HG02759 (cell line): ENCODE measurements around the gene RAD51.
A peak's percentile ranks its signal among the peaks of the same experiment; 100 is the strongest.

Experiments used
- ATAC-seq: cut with Tn5 transposase; IDR thresholded peaks from one replicate; pipeline ENCODE4 v1.9.1; 2021; ENCODE audit warnings: mild to moderate bottlenecking, moderate library complexity; ENCODE audit not compliant: unreplicated experiment

RAD51 gene

DNA sequence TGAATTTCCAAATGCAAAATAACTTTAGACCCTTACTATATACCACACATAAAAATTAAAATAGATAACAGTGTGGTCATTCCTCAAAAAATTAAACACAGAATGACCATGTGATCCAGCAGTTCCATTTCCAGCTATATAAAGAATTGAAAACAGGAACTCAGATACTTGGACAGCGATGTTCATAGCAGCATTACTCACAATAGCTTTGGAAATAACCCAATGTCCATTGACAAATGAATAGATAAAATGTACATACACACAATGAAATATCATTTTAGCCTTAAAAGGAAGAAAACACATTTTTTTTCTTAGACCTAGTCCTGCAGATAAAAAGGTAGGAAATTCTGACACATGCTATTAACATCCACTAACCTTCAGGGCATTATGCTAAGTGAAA is 26.7 kb downstream of the RAD51 start:
- no peak for ATAC-seq

DNA sequence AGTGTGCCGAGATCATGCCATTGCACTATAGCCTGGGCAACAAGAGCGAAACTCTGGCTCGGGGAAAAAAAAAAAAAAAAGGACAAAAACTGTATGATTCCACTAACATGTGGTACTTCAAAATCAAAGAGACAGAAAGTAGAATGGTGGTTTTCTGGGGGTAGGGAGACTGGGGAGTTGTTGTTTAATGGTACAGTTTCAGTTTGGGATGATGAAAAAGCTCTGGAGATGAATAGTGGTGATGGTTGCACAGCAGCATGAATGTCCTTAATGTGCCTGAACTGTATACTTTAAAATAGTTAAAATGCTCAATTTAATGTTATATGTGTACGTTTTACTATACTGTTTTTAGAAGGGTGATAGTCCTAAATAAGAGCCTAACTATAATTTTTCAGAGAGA is 27.4 kb downstream of the RAD51 start:
- ATAC-seq = no peak

DNA sequence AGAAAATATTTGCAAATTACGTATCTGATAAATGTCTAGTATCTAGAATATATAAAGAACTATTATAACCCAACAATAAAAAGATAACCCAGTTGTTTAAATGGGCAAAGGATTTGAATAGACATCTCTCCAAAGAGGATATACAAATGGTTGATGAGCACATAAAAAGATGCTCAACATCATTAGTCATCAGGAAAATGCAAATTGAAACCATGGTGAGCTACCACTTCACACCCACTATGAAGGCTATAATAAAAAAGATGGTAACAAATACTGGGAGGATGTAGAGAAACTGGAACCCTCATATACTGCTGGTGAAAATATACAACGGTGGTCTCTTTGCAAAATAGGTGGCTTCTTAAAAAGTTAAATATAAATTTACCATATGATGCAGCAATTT is 28.0 kb downstream of the RAD51 start:
- ATAC-seq = no peak

DNA sequence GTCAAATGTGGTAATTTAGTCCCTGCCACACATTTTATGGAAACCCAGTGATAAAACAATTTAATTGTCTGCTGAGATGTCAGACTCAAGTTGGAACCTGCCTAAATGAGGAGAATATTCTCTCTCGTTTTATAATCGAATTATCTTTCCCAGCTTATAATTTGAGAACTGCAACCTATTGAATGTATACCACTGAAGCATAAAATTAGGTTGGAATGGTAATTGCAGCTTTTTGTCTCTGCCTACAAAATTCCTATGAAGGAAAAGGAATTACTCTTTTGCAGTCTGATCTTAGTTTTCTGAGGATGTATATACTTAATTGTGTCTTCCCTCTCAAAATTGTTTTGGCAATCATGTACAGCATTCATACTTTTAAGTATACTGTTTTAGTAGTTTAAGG is 28.9 kb downstream of the RAD51 start:
- no peak for ATAC-seq

DNA sequence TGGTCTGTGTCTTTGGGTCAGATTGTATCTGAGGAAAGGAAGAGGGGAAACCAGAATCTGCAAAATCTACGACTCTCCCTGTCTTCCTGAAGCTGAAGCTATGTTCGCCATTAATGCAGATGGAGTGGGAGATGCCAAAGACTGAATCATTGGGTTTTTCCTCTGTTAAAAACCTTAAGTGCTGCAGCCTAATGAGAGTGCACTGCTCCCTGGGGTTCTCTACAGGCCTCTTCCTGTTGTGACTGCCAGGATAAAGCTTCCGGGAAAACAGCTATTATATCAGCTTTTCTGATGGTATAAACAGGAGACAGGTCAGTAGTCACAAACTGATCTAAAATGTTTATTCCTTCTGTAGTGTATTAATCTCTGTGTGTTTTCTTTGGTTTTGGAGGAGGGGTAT is 36.1 kb downstream of the RAD51 start:
- no peak for ATAC-seq

DNA sequence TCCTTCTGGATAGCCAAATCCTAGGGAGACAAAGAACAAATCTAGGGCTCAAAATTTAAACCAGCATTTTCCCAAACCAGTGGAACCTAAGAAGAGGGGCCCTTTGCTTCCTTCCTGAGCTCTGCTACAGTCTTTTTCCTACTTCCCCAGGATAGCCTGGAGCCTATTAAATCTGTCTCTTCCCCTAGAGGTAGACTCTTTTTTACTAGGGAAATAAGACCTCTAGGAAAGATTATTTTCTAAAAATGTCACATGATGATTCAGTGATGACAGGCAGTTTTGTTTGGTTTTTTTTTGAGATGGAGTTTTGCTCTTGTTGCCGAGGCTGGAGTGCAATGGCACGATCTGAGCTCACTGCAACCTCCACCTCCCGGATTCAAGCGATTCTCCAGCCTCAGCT is 41.6 kb downstream of the RAD51 start:
- no peak for ATAC-seq

DNA sequence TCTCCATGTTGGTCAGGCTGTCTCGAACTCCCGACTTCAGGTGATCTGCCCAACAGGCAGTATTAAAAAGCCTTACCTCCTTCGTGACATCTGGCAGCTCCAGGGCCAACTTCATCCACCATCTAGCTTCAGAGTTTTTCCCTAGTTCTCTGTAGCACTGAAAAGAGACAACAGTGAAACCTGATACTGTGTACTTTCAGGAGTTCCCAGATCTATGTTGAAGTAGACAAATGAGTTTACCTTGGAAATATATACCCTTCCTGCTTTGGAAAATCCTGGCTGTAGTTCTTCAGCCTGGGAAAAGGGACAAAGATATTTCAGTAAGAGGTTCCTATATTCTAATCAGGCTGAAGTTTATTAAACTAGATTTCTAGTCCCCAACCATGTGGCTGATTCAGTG is 42.1 kb downstream of the RAD51 start:
- no peak for ATAC-seq

DNA sequence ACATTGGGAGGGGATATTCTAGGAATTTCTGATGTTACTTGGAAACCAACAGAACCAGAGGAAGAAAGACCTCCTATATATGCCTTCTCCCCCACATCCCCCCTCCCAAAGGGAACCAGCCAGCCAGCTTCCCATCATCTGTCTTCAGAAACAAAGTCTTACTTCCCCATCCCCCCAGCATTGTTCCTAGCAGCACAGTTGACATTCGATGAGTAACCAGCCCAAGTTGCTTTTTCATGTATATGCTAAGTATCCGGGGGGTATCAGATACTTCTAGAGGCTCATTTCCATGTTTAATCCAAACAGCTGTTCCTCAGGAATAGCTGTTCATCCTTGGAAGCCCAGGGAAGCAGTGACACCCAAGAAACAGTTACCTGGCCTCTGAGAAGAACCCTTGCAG is 44.1 kb downstream of the RAD51 start:
- no peak for ATAC-seq

DNA sequence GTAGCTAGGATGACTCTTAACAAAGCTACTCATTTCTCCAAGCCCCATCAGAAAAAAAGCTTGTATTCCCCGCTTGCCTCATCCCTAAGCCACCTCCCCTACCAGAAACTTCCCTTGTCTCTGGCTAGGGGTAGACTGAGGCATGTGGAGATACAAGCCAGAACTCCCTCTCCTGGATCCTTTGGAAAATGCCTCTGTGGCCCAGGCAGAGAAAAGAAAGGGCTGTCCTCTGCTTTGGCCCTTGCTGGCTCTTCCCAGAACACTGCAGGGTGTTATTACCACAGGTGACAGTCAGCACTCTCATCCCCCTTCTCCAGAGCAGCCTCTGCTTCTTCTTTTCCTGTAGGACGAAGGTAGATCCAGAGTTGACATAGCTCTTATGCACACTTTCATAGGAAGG is 44.9 kb downstream of the RAD51 start:
- ATAC-seq = no peak

DNA sequence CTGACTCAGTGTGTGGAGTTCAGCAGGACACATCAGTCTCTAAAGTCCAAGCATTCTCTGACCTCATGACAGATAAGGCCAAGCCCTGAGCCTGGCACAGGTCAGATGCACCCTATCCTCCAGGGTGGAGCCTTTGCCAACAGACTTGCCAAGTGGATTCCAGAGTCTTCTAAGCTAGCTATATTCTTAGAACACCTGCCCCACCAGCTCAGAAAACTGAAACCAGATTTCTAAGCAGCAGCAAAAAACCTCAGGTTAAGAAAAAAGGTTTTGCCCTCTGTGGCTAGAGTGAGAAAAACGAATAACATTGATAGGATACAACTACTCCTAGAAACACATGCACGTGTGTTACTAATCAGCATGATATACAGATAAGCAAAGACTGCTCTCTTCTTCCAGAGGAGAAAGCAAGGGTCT is 48.5 kb downstream of the RAD51 start:
- no peak for ATAC-seq

DNA sequence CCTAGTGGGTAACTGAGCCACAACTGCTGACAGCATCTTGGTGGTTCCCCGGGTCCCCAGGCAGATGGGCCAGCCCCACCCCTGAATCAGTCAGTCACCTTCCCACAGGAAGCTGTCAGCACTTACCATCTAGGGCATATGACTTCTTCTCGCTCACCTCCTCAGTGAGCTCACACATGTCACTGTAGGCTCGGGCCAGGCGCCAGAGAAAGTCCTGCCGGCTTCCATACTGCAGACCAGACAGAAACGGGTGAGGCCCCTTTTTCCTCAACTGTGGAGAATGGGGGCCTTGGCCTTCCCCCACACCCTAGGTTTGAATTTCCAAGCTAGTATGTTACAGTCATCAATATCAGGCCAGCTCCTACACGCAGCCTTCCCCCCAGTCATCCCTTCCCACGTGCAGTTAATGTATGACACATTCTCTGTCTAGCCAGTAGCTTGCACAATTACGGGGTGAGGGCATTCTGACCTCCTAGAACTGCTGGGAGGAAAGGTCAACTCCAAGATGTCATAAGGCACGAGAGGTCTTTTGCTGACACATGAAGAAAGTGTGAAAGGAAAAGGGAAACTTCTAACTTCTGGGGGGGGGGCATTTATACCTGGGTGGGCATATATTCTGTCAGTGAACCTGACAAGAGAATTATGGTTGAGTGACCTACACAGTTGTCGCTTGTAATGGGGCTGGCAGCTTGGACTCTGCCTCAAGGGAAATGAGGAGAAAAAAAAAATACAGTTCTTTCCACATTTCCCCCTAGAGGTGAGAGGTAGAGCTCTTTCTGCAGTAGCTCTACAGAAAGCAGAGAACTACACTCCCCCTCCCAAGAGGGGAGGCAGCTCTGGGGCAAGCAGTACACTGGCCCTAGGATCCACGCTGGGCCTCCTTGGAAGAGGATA is 49.2 kb downstream of the RAD51 start:
- ATAC-seq = peak; percentile 42

DNA sequence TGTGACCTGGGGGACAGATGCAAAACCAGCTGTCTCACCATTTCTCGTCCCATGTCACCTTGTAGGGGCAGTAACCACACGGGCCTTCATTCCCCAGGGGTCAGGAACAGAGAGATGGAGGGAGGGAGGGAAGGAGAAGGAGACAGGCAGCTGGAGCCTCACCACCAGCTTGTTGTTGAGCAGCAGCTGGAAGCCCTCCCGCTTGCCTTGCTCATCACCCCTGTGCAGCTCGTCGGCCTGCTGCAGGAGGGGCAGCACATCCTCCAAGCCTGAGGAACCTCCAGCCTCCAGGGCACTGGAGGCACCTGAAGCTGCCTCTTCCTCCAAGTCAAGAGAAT is 49.8 kb downstream of the RAD51 start:
- no peak for ATAC-seq

DNA sequence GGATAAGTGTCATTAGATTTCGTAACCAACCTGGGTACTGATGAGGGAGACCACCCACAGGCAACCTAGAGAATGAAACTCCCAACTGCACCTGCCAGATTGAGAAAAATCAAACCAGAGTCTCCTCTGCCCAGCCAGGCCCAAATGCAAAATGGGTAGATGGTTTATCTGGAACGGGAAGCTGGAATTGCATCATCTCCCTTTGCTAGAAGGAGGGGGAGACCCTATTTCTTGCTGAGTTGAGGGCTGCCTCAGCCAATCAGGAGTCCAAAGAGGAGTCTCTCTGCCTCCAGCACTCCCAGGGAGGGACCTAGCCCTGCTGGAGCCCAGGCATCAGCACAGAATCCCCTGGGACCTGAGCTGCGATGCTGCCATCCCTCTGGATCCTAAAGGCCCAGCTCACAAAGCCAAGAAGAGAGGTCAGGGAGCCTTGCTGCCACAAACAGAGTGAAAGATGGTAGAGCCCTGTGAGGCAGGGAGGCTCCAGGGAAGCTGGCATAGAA is 52.0 kb downstream of the RAD51 start:
- no peak for ATAC-seq

DNA sequence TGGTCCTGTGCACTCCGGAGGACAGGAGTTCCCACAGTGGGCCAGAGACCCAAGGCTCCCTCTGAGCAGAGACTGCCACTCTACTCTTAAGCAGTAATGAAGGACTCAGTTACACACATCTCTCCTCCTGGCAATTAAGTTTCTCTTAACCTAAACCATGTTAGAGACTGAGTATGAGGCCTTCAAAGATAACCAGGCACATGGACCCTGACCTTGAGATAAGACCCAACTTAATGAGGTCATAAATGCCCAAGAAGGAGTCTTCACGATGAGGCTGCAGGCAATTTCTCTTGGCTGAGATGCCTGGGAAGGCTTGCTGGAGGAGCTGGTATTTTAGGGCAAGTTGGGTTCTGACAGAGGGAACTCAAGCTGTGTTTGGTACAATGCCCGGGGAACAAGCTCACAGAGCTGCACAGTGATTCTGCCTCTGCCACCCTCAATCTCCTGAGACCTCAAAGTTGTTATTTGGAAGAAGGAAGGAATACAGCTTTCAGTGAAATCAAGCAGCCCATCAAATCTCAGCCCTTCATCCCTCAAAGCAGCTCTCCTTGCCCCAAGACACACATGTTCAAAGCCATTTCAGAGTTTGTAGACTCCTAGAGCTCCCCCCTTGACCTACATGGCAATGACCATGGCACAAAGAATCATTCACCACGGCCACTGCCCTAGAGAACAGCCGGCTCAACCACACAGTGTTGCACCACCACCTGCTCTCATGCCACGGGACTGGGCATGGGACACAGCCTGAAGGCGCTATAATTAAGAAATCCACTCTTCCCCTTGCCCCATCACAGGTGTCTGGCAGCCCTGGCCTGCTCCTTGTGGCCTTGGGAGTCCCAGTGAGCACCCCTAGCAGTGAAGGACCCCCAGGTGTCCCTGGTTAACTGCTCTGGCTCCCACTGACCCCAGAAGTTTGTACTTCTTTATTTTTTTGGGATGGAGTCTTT is 53.0 kb downstream of the RAD51 start:
- no peak for ATAC-seq

DNA sequence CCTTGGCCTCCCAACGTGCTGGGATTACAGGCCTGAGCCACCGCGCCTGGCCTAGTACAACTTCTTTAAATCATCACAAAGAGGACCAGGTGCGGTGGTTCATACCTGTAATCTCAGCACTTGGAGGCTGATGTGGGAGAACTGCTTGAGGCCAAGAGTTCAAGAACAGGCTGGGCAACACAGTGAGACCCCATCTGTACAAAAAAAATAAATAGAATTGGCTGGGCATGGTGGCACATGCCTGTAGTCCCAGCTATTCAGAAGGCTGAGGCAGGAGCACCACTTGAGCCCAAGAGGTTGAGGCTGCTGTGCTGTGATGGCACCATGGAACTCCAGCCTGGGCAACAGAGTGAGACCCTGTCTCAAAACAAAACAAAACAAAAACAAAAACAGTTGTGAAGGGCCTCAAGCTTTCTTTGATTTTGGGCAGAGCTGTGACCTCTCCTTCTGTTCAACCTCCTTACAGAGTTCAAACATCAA is 54.2 kb downstream of the RAD51 start:
- ATAC-seq = no peak

DNA sequence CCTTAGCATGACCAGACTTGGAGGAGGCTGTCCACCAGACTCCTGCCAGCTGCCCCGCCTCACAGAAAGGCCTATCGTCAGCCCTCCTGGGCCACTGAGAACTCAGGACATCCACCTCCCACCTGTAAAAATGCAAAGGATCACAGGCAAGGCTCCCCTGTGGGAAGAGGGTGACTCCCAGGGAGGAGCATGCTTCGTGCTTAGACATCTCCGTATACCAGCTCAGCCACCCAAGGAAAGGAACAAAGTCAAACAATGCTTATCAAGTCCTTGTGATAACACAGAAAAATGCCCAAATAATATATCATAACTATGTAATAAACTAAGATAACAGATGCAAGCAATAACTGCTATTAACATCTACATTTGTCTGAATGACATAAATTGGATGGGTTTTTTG is 55.9 kb downstream of the RAD51 start:
- ATAC-seq = no peak

DNA sequence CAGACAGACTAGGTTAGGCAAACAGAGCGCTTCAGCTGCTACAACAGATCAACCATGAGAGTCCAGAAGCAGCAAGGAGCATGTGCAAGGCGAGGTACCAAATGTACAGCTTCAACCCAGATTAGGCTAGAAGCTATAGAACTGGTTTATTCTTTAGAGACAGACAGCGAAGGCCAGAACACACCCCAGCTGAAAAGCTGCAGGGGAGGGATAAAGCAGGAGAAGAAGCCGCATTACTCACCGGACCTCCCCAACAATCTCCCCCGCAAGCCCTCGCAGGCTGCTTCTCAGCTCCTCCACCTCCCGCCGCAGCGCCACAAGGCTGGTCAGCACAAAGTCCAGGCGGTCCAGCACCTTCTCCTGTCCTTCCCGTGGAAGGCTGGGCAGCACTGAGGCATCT is 56.8 kb downstream of the RAD51 start:
- no peak for ATAC-seq

DNA sequence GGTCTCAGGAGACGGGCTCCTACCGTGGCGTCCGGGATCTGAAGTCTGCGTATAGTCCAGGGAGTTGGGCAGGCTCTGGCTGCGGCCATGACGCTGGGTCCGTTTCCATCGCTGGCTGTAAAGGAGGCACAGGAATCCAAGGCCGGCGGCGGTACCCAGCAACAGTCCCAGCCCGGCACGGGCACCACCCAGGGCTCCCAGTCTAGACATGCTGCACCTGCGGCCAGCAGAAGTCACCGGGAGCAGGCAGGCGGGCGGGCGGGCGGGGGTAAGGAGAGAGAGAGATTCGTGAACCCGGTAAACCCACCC is 59.6 kb downstream of the RAD51 start:
- peak; percentile 14 for ATAC-seq

DNA sequence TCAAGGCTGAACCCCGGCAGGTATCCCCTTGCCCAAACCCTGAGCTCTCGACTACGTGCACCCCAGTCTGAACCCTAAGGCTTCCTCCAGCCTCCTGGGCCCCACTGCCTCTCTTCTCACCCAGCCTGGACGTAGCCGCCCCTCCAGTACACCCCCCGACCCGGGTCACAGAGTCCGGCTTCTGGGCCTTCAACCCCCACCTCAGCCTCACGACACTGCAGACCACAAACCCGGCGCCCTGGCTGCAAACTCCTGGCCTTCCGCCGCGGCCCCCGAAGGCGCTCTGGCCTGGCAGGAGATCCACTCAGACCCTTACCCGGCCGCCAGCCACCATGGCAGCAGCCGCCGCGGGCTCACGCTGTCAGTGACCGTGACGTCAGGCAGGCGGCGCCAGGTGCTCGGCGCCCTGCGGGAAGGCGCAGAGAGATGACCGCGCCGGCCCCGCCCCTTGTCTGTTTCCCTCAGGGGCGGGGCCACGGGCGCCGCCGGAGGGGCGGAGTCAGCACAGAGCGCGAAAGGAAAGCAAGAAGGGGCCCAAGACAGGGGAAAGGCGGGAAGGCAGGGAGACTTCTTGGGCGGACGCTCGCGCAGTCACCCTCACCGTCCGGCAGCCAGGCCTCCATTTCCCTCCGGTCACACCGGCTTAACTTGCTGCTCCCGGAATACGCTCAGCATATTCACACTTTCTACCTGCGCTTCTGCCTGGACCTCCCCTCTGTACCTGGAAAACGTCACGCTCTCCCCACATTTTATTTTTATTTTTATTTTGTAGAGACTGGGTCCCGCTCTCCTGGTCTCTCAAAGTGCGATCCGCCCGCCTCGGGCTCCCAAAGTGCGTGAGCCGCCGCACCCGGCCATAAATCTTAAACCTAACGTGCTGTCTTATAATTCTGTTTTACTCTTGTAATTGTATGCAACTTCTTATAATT is 60.2 kb downstream of the RAD51 start, which contains the start of gene RMDN3:
Gene RMDN3, minus strand, starts transcription at position 372 of the 929 bp plus-strand sequence. CDS start 471 bp downstream, outside the sequence.
- ATAC-seq = peak; percentile 86

DNA sequence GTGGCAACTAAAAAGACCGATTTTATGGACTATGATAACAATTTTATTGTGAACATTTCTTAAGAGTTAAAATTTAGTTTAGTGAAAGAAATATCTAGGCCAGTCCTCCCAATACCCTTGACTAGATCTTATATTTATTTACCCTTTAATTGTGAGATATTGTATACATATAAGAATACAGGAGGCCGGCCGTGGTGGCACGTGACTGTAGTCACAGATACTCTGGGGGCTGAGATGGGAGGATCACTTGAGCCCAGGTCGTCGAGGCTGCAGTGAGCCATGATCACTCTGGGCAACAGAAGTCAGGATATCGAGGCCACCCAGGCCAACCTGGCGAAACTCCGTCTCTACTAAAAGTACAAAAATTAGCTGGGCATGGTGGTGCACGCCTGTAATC is 60.8 kb downstream of the RAD51 start:
- ATAC-seq = no peak

DNA sequence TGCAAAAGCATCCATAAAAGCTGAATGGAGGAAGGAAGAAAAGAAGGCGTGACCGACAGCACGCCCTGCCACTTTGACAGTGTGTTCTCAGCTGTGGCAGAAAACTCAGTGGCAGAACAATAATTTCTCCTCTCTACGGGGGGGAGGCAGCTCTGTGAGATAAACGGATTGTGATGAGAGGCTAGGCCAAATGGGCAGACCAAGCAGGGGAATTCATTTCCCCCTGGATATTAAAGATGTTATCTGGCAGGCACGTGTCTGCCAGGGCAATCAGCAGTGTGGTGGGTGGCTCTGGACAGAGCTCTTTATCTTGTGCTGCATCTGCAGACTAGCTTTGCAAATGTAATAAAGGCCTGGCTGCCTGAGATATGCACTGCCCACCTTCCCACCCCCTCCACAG is 62.0 kb downstream of the RAD51 start:
- ATAC-seq = no peak
